GM21526 (cell line): ENCODE data around the gene PMS1.
"Not testable (repeated sequence)": the region's sequence is repeated elsewhere in the genome, so short reads cannot be mapped to it uniquely, and the experiment has no call there.

Experiments used
- ATAC-seq: cut with Tn5 transposase; IDR thresholded peaks from one replicate; pipeline ENCODE4 v1.9.1; 2021; ENCODE audit warnings: moderate library complexity; ENCODE audit not compliant: unreplicated experiment, low FRiP score

PMS1 gene

GRCh38 chr2:189803431-189803830 lies 19.2 kb downstream of the PMS1 start:
- no peak for ATAC-seq

- ATAC-seq = no peak
Observed at GRCh38 chr2:189818249-189819038, 34.2 kb downstream of the PMS1 start.

GRCh38 chr2:189819297-189819704 lies 35.1 kb downstream of the PMS1 start:
- no peak for ATAC-seq

- ATAC-seq = no peak
Observed at GRCh38 chr2:189821953-189822748, 37.9 kb downstream of the PMS1 start.

GRCh38 chr2:189824694-189825396 lies 40.6 kb downstream of the PMS1 start:
- no peak for ATAC-seq

- no peak for ATAC-seq
Observed at GRCh38 chr2:189826039-189826438, 41.8 kb downstream of the PMS1 start.

- ATAC-seq = no peak
Observed at GRCh38 chr2:189829102-189829833, 45.0 kb downstream of the PMS1 start.

GRCh38 chr2:189830510-189830909 lies 46.3 kb downstream of the PMS1 start:
- ATAC-seq = no peak

- ATAC-seq = no peak
Observed at GRCh38 chr2:189834059-189834458, 49.8 kb downstream of the PMS1 start.

GRCh38 chr2:189834642-189835041 lies 50.4 kb downstream of the PMS1 start:
- ATAC-seq = not testable (repeated sequence)

GRCh38 chr2:189835855-189836558 lies 51.8 kb downstream of the PMS1 start:
- ATAC-seq = no peak

GRCh38 chr2:189836644-189837043 lies 52.4 kb downstream of the PMS1 start:
- no peak for ATAC-seq

- no peak for ATAC-seq
Observed at GRCh38 chr2:189837326-189837725, 53.1 kb downstream of the PMS1 start.

- ATAC-seq = no peak
Observed at GRCh38 chr2:189841019-189841418, 56.8 kb downstream of the PMS1 start.

GRCh38 chr2:189848276-189848675 lies 64.0 kb downstream of the PMS1 start:
- ATAC-seq = no peak

- no peak for ATAC-seq
Observed at GRCh38 chr2:189849550-189849949, 65.3 kb downstream of the PMS1 start.

- ATAC-seq = no peak
Observed at GRCh38 chr2:189851174-189851826, 67.0 kb downstream of the PMS1 start.

GRCh38 chr2:189854187-189854586 lies 69.9 kb downstream of the PMS1 start:
- no peak for ATAC-seq

- no peak for ATAC-seq
Observed at GRCh38 chr2:189854940-189855339, 70.7 kb downstream of the PMS1 start.
